Limb (tissue), 2 donors: Measurements from ENCODE around the gene R3HDM2.

Source experiments
- DNase-seq, 2 donors: peaks; one replicate each; pipeline ENCODE4 v3.0.0-alpha.2; 2016; ENCODE audit errors: extremely low spot score in 2 of 2

The R3HDM2 gene

DNA sequence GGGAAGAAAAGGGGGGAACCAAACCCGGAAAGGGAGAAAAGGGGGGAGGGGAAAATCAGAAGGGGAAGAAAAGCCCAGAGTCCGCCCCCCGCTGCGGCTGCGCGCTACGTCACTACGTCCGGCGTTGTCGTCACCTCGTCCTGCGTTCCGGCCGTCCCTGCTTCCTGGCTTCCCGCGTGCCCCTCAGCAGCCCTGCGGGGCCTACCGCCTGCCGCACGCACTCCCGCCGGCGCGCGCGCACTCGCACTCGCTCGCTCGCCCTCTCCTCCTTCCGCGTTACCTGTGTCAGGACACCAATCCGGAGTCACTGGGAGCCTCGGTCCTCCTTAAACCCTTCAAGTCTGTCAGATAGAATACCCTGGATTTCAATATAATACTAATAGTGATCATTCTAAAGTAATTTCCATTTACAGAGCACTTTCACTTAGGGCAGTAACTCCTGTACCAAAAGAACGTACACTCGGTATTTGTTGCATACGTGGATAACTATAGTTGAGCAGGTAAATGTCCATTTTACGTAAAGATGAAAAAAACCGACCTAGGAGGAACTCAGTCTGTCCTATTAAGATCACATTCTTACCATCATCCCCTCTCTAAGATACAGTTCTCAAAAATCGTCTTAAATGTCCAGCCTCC lies at the start of gene R3HDM2:
TSS of gene R3HDM2 (minus strand) at position 113 of the 636 bp plus-strand sequence. CDS start 120,615 bp downstream, outside the sequence.
- DNase-seq = peak; percentile 97 to 98

DNA sequence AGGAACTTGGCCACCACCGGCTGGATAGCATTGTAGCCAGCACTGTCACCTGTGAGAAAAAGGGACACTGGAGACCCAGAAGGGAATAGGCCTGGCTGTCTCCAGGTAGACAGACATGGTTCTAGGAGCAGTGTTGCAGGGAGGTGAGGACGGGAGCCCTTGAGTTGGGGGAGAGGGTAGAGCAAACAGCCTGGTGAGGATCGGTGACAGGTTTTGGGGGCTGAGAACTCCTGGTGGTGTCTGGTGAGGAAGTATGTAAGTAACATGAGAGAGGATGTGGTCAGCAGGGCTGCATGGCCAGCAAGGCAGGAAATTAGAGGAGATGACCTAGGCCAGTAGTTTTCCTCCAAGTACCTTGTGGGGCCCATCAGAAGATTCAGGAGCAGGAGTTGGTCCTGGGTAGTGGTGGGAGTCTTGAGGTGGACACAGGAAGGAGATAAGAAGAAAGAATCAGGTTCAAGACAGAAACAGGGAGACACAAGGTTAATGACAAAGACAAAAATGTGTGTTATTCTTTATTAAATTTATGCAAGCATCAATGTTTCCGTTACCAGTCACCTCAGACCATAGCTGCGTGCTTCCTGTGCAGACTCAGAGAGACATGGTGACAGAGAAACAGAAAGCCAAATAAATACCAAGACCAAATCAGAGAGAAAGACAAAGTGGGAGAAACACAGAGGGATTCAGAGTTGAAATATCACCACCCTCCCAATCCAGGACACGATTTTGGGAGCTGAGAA lies 48.7 kb upstream of the R3HDM2 start, which contains the start of gene ARHGAP9:
TSS of gene ARHGAP9 (minus strand) at position 491 of the 740 bp plus-strand sequence. CDS start at position 31, 460 bp downstream.
- DNase-seq = no peak

DNA sequence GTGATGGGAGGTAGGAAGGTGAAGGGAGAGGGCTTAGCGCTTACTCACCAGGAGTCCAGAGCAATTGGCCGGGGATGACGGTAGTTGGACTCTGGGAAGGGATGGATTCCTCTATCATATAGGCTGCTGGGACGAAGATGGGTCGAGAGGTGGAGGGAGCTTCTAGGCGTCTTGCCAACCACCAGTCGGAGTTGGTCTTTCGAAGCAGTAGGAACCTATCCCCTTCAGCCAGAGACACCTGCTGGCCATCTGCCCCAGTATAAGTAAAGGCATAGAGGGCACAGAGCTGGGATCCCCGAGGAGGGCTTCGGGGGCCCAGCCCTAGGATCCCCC lies 48.2 kb upstream of the R3HDM2 start:
- no peak for DNase-seq

- DNase-seq = no peak
Observed at GRCh38 chr12:57477710-57478681, 47.2 kb upstream of the R3HDM2 start.

GRCh38 chr12:57476993-57477709 lies 46.3 kb upstream of the R3HDM2 start:
- DNase-seq = no peak

DNA sequence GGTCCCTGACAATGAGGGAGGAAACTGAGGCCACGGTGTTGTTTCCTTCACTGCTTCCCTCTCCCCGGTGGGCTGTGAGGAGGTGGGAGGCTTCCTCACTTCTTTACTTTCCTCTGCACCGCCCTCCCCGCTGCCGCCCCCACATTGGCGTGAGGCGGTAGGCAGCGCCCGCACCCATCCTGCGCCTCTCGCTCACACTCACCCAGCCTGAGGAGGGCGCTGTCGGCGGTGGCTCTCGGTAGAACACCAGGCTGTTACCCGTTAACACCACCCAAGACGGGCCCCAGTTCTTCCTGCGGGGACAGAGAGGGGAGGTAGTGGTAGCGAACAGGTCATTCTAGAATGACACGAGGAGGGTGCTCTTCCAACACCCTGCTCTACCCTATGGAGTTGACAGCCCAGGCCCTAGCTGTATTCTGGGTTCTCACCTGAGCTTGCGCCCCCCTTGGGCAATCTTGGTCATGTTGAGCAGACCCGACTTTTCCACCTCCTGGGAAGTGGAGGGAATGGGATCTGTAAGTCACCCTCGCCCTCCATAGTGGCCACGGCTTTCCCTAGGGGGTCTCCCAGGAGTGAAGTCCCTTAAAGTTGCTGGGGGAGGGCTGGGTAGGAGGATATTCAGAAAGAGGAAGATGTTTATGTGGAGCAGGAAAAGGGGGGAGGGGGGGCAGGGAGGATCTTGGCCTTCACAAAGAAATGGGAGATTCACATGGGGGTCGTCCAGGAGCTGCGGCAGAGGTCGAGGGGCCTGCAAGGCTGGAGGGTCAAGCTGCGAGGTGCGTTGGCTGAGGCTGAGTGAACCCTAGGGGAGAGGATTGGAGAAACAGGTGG lies 45.5 kb upstream of the R3HDM2 start:
- no peak for DNase-seq

- no peak for DNase-seq
Observed at GRCh38 chr12:57475271-57476161, 44.7 kb upstream of the R3HDM2 start.

- DNase-seq = no peak
Observed at GRCh38 chr12:57474862-57475261, 44.0 kb upstream of the R3HDM2 start.

DNA sequence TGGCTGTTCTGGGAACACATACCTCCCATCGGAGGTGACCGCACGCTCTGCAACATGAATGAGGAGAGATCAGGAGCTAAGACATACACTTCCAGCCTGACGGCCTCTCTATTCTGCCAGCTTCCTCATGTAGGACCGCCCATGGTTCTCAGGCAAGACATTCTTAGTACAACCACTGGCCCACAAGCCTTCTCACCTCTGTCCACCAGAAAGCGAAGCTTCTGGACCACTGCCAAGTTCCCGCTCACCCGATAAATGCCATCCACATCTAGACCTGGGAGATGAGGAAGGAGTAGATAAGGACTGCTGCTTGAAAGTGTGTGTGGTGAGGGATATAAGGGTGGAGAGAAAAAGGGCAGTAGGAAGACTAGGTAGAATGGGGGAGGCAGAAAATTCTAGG lies 43.6 kb upstream of the R3HDM2 start:
- DNase-seq = no peak

DNA sequence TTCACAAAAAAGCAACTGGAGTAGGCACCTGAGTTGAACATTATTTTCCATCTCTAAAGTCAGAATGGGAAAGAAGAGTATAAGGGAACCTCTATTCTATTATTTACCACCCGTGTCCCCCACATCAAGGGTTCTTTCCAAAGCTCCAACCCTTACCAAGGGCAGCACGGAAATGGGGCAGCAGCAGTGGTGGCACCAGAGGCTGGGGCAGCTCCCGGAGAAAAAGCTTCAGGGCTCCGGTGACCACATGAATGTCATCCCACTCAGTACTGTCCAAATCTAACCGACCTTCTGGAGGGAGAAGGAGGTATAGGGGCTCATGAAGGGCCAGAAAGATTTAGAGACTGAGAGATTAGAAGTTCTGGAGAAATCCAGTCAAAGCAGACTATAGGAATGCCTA lies 43.0 kb upstream of the R3HDM2 start:
- DNase-seq = no peak

DNA sequence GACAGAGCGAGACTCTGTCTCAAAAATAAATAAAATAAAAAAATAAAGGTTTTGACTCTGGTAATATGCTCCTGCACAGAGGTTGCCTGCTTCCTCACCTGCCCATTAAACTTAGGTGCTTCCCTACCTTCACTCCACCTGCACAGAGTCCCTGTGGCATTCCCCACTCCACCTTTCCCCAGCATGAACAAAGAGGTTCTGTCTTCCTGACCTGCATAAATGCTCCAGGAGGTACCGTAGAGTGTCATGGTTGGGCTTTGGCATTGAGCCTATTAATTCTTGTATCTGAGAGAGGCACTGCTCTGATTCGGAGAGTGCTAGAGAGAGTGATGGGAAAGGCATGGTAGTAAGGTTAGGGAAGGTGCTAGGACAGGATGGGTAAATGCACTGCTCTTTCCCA lies 42.5 kb upstream of the R3HDM2 start:
- no peak for DNase-seq

GRCh38 chr12:57472391-57472790 lies 41.5 kb upstream of the R3HDM2 start:
- DNase-seq = no peak

GRCh38 chr12:57471661-57472060 lies 40.8 kb upstream of the R3HDM2 start:
- DNase-seq = no peak

GRCh38 chr12:57470970-57471656 lies 40.3 kb upstream of the R3HDM2 start:
- DNase-seq = no peak

DNA sequence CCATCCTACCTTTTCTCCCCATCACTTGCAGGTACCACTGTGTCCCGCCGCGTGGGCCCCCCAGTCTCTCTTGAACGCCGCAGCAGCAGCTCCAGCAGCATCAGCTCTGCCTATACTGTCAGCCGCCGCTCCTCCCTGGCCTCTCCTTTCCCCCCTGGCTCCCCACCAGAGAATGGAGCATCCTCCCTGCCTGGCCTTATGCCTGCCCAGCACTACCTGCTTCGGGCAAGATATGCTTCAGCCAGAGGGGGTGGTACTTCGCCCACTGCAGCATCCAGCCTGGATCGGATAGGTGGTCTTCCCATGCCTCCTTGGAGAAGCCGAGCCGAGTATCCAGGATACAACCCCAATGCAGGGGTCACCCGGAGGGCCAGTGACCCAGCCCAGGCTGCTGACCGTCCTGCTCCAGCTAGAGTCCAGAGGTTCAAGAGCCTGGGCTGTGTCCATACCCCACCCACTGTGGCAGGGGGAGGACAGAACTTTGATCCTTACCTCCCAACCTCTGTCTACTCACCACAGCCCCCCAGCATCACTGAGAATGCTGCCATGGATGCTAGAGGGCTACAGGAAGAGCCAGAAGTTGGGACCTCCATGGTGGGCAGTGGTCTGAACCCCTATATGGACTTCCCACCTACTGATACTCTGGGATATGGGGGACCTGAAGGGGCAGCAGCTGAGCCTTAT lies 39.6 kb upstream of the R3HDM2 start:
- DNase-seq = no peak

DNA sequence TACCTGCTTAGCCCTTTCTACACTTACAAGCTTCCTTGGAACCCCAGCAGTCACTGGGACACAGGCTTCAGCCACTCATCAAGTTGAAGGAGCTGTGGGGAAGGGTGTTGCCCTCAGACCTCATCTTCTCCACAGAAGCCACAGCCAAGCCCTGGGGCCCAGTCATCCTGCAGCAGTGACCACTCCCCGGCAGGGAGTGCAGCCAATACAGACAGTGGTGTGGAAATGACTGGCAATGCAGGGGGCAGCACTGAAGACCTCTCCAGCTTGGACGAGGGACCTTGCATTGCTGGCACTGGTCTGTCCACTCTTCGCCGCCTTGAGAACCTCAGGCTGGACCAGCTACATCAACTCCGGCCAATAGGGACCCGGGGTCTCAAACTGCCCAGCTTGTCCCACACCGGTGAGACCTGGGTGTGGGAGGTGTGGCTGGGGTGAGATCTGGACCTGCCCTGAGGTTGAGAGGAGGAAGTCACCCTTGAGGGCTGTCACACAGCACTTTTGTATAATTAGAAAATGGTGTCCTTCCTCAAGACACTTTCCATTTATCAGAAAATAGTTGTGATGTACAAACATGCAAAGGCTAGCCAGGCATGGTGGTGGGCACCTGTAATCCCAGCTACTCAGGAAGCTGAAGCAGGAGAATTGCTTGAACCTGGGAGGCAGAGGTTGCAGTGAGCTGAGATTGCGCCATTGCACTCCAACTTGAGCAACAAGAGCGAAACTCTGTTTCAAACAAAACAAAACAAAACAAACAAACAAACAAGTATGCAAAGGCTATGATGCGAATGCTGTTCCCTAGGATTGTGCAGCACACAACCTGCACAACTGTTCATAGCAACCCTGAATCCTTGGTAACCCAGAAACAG lies 38.7 kb upstream of the R3HDM2 start:
- DNase-seq = no peak

DNA sequence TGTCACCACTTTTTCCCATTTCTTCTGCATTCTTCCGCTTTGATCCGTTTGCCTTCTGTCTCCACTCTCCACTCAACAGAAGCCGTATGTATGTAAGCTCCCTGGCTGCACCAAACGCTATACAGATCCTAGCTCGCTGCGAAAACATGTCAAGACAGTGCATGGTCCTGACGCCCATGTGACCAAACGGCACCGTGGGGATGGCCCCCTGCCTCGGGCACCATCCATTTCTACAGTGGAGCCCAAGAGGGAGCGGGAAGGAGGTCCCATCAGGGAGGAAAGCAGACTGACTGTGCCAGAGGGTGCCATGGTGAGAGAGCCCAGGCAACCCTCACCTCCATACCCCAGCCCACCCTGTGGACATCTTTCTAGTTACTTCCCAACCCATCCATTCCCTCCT lies 37.1 kb upstream of the R3HDM2 start:
- DNase-seq = no peak
